ENCODE measurements around the gene SLC29A4.
"Not testable (repeated sequence)": the region's sequence is repeated elsewhere in the genome, so short reads cannot be mapped to it uniquely, and the experiment has no call there.

DNA sequence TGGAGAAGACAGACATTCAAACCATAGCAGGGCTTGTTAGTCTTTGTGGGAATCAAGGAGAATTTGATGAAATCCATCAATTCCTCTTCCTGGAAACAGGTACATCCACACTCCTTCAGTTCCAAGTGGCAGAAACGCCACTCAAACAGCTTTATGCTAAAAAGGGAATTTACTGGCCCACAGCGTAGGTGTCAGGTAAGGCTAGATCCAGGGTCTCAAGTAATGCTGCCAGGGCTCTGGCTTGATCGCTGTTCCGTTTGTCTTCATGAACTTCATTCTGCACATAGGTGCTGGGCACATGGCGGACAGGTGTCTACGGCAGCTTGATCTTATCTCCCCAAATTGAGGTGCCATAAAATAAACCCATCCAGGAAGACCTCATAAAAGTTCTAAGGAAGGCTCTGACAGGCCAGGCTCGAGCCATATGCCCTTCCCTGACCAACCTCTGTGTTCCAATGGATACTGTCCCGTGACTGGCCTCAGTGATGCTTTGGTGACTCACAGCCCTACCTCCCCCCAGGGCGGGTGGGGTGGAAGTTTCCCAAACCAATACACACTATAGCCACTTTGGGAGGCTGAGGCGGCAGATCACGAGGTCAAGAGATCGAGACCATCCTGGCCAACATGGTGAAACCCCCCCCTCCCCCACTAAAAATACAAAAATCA, 12.6 kb upstream of the SLC29A4 start:
- TF ChIP-seq, protein P1, sequence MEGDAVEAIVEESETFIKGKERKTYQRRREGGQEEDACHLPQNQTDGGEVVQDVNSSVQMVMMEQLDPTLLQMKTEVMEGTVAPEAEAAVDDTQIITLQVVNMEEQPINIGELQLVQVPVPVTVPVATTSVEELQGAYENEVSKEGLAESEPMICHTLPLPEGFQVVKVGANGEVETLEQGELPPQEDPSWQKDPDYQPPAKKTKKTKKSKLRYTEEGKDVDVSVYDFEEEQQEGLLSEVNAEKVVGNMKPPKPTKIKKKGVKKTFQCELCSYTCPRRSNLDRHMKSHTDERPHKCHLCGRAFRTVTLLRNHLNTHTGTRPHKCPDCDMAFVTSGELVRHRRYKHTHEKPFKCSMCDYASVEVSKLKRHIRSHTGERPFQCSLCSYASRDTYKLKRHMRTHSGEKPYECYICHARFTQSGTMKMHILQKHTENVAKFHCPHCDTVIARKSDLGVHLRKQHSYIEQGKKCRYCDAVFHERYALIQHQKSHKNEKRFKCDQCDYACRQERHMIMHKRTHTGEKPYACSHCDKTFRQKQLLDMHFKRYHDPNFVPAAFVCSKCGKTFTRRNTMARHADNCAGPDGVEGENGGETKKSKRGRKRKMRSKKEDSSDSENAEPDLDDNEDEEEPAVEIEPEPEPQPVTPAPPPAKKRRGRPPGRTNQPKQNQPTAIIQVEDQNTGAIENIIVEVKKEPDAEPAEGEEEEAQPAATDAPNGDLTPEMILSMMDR (IDR thresholded peaks at IDR 0.05 in 8 of 11, conservative IDR thresholded peaks at IDR 0.05 in 3 of 11): not testable (repeated sequence)
- TF ChIP-seq POLR2AphosphoS5, POLR2A (IDR thresholded peaks at IDR 0.05): not testable (repeated sequence)

Measured in spleen (tissue), 7 donors.